ENCODE data around the gene CHTF18.
"Not testable (repeated sequence)": the region's sequence is repeated elsewhere in the genome, so short reads cannot be mapped to it uniquely, and the experiment has no call there.

The CHTF18 gene

DNA sequence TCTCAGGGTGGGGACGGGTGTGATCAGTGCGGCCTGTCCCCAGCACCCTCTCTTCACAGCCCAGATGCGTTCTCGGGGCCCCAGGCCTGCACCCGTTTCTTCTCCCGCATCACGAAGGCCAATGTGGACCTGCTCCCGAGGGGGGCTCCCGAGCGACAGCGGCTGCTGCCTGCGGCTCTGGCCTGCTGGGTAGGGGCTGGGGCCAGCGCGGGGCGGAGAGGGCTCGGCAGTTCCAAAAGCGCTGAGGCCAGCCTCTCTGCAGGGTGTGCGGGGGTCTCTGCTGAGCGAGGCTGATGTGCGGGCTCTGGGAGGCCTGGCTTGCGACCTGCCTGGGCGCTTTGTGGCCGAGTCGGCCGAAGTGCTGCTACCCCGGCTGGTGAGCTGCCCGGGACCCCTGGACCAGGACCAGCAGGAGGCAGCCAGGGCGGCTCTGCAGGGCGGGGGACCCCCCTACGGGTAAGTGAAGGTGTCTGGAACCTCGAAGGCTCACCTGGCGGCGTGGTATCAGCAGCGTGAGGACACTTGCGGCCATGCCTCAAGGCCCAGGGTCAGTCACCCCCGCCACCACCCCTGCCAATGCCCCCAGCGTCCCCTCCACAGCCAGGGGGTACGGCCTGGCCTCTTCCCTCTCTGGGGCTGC lies 23.5 kb upstream of the CHTF18 start:
- intact Hi-C loops (cut with micrococcal nuclease) = no loop called here
- Mint-ChIP-seq H3K36me3 (ENCODE audit: low read depth) (no peaks in the 10 kb centered on the region), H3K27me3 (peaks cover 13% of the 10 kb centered on the region), H3K4me3 (no peak overlapping the region), H3K27ac (no peak overlapping the region), H3K9me3 (no peaks in the 10 kb centered on the region), H3K4me1 (ENCODE audit: low read depth) (no peaks in the 10 kb centered on the region)

DNA sequence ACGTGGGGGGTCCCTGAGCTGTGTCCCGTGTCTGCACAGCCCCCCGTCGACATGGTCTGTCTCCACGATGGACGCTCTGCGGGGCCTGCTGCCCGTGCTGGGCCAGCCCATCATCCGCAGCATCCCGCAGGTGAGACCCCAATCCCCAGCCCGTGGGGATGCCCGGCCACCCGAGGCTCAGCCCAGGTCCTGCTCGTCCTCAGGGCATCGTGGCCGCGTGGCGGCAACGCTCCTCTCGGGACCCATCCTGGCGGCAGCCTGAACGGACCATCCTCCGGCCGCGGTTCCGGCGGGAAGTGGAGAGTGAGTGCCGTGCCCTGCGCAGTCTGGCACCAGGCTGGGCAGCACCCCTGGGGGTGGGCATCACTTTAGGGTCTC lies 22.9 kb upstream of the CHTF18 start:
- Mint-ChIP-seq H3K4me1 (ENCODE audit: low read depth) (no peaks in the 10 kb centered on the region), H3K27ac (no peak overlapping the region), H3K9me3 (no peaks in the 10 kb centered on the region), H3K27me3 (peaks cover 13% of the 10 kb centered on the region), H3K4me3 (no peak overlapping the region), H3K36me3 (ENCODE audit: low read depth) (no peaks in the 10 kb centered on the region)
- intact Hi-C loops (cut with micrococcal nuclease) = no loop called here

DNA sequence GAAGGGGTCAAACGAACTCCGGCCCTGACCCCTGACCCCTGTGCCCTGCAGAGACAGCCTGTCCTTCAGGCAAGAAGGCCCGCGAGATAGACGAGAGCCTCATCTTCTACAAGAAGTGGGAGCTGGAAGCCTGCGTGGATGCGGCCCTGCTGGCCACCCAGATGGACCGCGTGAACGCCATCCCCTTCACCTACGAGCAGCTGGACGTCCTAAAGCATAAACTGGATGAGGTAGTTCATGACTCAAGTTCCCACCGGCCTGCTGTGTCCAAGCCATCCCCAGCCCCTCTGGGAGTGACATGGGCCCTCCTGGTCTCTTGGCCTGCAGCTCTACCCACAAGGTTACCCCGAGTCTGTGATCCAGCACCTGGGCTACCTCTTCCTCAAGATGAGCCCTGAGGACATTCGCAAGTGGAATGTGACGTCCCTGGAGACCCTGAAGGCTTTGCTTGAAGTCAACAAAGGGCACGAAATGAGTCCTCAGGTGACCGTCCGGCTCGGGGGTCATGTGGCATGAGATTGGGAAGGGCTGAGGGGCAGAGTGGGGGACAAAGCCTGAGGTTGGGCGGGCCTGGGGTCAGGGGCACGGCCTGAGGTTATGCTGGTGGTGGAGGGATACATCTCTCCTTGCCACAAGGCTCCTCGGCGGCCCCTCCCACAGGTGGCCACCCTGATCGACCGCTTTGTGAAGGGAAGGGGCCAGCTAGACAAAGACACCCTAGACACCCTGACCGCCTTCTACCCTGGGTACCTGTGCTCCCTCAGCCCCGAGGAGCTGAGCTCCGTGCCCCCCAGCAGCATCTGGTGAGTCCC lies 22.2 kb upstream of the CHTF18 start:
- Mint-ChIP-seq H3K4me3 (no peak overlapping the region), H3K36me3 (ENCODE audit: low read depth) (no peaks in the 10 kb centered on the region), H3K27me3 (peaks cover 15% of the 10 kb centered on the region), H3K9me3 (no peaks in the 10 kb centered on the region), H3K4me1 (ENCODE audit: low read depth) (no peaks in the 10 kb centered on the region), H3K27ac (no peak overlapping the region)
- intact Hi-C loops (cut with micrococcal nuclease) = no loop called here

DNA sequence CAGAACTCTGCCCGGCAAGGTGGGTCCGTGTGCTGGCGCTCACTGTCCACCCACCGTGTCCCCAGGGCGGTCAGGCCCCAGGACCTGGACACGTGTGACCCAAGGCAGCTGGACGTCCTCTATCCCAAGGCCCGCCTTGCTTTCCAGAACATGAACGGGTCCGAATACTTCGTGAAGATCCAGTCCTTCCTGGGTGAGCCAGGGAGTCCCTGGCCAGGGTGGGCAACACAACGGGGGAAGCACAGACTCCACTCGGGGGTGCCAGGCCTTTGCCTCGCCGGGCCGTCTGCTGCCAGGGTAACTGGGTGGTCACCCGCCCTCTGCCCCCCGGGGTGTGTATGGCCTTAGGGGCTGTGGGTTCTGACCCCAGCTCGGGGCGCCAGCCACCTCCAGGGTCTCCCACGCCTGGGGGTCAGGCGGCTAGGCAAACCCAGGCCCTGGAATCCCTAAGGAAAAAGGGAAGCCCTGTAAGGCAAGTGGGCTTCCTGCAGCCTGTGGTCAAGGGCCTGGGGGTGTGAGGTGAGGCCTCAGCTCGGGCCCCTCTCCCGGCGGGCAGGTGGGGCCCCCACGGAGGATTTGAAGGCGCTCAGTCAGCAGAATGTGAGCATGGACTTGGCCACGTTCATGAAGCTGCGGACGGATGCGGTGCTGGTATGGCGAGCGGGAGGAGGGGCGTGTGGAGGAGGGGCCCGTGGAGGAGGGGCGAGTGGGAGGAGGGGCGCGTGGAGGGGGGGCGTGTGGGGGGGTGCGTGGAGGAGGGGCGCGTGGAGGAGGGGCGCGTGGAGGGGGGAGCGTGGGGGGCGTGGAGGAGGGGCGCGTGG lies 21.4 kb upstream of the CHTF18 start:
- Mint-ChIP-seq H3K4me3 (no peak overlapping the region), H3K9me3 (no peaks in the 10 kb centered on the region), H3K36me3 (ENCODE audit: low read depth) (no peaks in the 10 kb centered on the region), H3K4me1 (ENCODE audit: low read depth) (no peaks in the 10 kb centered on the region), H3K27me3 (peaks cover 17% of the 10 kb centered on the region), H3K27ac (no peak overlapping the region)
- intact Hi-C loops (cut with micrococcal nuclease) = no loop called here

DNA sequence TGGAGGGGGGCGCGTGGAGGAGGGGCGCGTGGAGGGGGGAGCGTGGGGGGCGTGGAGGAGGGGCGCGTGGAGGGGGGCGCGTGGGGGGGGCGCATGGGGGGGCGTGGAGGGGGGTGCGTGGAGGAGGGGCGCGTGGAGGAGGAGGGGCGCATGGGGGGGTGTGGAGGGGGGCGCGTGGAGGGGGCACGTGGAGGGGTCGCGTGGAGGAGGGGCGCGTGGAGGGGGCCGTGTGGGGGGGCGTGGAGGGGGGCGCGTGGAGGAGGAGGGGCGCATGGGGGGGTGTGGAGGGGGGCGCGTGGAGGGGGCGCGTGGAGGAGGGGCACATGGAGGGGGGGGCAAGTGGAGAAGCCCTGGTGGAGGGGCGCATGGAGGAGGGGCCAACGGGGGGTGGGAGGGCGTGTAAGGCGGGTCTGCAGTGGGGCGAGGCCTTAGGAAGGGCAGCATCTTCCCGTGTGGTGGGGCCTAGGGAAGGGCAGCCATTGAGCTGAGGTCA lies 20.6 kb upstream of the CHTF18 start:
- H3K4me3 Mint-ChIP-seq = no peak overlapping the region
- no peaks in the 10 kb centered on the region for H3K9me3 Mint-ChIP-seq
- H3K27me3 Mint-ChIP-seq = peaks cover 17% of the 10 kb centered on the region
- no peaks in the 10 kb centered on the region for H3K36me3 Mint-ChIP-seq (ENCODE audit: low read depth)
- no peaks in the 10 kb centered on the region for H3K4me1 Mint-ChIP-seq (ENCODE audit: low read depth)
- intact Hi-C loops (cut with micrococcal nuclease) = no loop called here
- no peak overlapping the region for H3K27ac Mint-ChIP-seq

DNA sequence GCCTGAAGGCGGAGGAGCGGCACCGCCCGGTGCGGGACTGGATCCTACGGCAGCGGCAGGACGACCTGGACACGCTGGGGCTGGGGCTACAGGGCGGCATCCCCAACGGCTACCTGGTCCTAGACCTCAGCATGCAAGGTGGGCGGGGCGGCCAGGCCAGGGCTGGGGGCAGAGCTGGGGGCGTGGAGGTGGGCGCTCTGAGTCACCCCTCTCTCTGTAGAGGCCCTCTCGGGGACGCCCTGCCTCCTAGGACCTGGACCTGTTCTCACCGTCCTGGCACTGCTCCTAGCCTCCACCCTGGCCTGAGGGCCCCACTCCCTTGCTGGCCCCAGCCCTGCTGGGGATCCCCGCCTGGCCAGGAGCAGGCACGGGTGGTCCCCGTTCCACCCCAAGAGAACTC lies 20.0 kb upstream of the CHTF18 start:
- no peak overlapping the region for H3K4me3 Mint-ChIP-seq
- H3K27me3 Mint-ChIP-seq = peaks cover 17% of the 10 kb centered on the region
- H3K9me3 Mint-ChIP-seq = no peaks in the 10 kb centered on the region
- no peak overlapping the region for H3K27ac Mint-ChIP-seq
- intact Hi-C loops (cut with micrococcal nuclease) = no loop called here
- no peaks in the 10 kb centered on the region for H3K4me1 Mint-ChIP-seq (ENCODE audit: low read depth)
- no peaks in the 10 kb centered on the region for H3K36me3 Mint-ChIP-seq (ENCODE audit: low read depth)

DNA sequence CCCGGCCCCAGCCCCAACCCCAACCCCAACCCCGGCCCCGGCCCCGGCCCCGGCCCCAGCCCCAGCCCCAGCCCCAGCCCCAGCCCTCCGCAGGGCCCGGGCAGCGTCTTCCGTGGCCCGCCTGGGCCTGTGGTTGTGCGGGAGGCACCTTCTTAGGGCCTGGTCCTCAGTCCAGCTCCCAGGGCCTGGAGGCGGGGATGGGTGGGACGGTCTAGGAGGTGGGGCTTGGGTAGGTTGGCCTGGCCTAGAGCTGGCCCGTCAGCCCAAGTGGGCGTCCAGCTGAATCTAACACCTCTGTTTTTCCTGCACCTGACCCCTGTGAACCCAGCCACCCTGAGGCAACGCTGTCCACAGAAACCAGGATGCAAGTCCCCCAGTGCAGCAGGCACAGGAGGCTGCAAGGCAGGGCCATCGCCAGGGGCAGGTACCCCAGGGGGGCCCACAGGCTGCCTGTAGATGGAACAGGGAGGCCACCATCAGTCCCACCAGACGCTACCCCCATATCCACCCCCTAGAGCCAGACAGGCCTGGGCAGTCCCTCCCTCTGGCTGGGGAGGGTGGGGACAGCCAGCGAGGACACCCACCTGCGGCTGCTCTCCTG lies 19.1 kb upstream of the CHTF18 start:
- H3K4me3 Mint-ChIP-seq = no peak overlapping the region
- H3K4me1 Mint-ChIP-seq (ENCODE audit: low read depth) = no peaks in the 10 kb centered on the region
- no peak overlapping the region for H3K27ac Mint-ChIP-seq
- H3K36me3 Mint-ChIP-seq (ENCODE audit: low read depth) = no peaks in the 10 kb centered on the region
- intact Hi-C loops (cut with micrococcal nuclease) = no loop called here
- peaks cover 17% of the 10 kb centered on the region for H3K27me3 Mint-ChIP-seq
- H3K9me3 Mint-ChIP-seq = no peaks in the 10 kb centered on the region

DNA sequence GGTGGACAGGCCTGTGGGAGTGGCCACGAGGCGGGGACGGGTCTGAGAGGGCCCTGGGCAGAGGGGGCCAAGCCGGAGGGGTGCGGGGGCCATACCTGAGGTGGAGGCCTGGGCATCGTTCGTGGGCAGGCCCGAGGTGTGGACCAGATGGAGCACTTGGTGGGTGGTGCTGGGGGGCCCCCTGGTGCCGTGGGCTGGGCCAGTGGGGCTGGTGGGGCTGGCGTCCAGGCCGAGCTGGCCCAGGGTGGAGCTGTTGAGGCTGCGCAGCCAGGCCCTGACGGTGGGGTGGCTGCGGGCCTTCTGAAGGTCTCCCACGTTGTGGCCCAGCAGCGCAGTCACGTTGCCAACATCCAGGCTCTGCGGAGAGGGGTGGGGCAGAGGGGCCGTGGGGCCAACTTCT lies 18.5 kb upstream of the CHTF18 start:
- intact Hi-C loops (cut with micrococcal nuclease) = no loop called here
- H3K36me3 Mint-ChIP-seq (ENCODE audit: low read depth) = no peaks in the 10 kb centered on the region
- H3K9me3 Mint-ChIP-seq = no peaks in the 10 kb centered on the region
- no peak overlapping the region for H3K4me3 Mint-ChIP-seq
- no peaks in the 10 kb centered on the region for H3K4me1 Mint-ChIP-seq (ENCODE audit: low read depth)
- no peak overlapping the region for H3K27ac Mint-ChIP-seq
- H3K27me3 Mint-ChIP-seq = peaks cover 17% of the 10 kb centered on the region

DNA sequence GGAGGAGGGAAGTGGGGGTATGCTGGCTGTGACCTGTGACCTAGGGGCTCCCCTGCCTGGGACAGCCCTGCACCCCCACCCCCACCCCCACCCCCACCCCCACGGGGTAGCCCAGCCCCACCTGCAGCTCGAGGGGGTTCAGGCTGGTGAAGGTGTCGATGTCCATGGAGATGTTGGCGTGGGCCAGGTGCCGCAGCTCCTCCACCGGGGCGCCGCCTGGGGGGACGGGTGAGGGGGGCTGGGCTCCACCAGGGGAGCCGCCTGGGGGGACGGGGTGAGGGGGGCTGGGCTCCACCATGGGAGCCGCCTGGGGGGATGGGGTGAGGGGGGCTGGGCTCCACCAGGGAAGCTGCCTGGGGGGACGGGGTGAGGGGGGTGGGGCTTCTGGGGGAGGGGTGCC lies 18.0 kb upstream of the CHTF18 start:
- H3K36me3 Mint-ChIP-seq (ENCODE audit: low read depth) = no peaks in the 10 kb centered on the region
- intact Hi-C loops (cut with micrococcal nuclease) = no loop called here
- no peaks in the 10 kb centered on the region for H3K4me1 Mint-ChIP-seq (ENCODE audit: low read depth)
- no peak overlapping the region for H3K4me3 Mint-ChIP-seq
- H3K27me3 Mint-ChIP-seq = peaks cover 17% of the 10 kb centered on the region
- H3K9me3 Mint-ChIP-seq = no peaks in the 10 kb centered on the region
- H3K27ac Mint-ChIP-seq = no peak overlapping the region

DNA sequence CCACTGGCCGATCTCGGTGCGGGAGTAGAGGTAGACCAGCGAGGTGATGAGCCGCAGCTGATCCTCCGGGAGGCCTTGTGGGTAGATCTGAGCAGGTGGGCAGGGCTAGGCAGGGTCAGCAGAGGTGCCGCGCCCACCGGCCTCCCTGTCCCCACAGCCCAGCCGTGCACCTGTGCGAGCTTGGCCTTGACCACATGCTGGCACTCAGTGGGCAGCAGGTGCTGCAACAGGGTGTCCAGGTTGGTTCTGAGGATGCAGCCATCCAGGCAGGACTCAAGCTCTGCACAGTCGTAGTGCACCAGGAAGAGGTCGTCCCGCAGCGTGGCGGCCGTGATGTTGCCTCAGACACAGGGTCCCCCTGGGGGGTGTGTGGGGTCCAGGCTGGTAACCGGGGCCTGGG lies 15.5 kb upstream of the CHTF18 start:
- Mint-ChIP-seq H3K36me3 (ENCODE audit: low read depth) (no peaks in the 10 kb centered on the region), H3K27ac (no peak overlapping the region), H3K27me3 (peaks cover 21% of the 10 kb centered on the region), H3K4me3 (no peak overlapping the region), H3K4me1 (ENCODE audit: low read depth) (no peaks in the 10 kb centered on the region), H3K9me3 (no peaks in the 10 kb centered on the region)
- intact Hi-C loops (cut with micrococcal nuclease) = no loop called here

DNA sequence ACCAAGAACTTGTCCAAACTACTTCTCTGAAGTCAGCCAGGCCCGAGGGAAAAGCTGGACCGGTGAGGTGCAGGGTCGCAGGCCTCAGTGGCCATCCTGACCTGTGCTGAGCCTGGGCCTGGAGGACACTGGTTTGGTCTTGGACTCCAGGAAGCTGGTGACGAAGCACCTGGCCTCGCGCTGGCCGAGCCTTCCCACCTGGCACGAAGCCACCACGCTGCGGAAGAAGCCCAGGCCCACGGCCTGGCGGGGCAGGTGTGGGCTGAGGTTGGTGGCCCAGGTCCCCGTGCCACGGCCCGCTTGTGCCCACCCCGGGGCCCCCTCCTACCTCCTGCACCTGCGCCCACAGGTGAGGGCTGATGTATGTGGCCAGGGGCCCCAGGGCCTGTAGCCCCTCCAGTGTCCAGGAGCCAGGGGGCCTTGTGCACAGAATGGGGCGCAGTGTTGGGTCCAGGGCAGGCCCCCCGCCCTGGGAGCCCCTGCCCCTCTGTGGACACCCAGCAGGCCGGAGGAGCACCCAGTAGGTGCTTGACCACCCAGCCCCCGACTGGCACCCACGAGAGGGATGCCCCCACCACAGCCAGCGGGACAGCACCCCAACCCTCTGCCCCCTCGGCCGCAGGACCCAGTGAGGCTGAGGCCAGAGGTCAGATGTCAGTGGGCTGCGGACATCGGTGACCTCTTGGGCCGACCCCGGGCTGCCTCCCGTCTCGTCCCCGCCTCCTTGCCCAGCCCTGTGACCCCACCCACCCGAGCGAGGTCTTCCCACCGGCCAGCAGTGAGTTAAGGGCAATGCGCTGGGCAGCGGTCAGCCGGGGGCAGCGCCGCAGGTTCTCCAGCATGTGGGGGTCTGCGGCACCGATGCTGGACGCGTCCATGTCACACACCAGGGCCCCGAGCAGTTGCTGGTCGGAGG lies 14.1 kb upstream of the CHTF18 start:
- no peak overlapping the region for H3K4me3 Mint-ChIP-seq
- no peak overlapping the region for H3K27ac Mint-ChIP-seq
- peaks cover 20% of the 10 kb centered on the region for H3K27me3 Mint-ChIP-seq

DNA sequence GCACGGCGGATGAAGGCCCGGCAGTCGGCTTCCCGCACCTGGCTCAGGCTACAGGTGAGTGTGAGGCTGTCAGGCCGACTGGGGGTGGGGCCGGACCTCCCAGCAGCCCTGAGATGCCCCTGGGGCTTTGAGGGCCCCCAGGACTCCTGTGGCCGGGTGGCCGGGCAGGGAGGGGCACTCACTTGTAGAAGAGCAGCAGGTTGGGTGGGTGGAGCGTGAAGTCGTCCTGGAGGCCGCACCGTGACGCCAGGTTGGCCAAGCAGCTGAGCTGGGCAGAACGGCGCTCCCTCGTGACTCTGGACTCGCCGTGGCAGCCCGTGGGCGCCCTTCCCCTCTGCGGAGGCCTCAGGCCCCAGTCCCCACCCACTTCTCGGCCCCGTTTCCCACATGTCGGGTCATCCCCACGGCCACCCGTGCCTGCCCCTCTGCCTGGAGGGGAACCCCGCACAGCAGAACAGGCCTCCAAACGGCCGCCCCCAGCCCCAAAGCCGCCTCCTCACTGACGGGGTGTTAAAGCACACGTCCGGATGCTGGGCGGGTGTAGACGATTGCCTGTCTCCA lies 13.1 kb upstream of the CHTF18 start:
- Mint-ChIP-seq H3K27ac (no peak overlapping the region), H3K27me3 (peaks cover 18% of the 10 kb centered on the region), H3K4me1 (ENCODE audit: low read depth) (no peaks in the 10 kb centered on the region), H3K9me3 (no peaks in the 10 kb centered on the region), H3K4me3 (no peak overlapping the region), H3K36me3 (ENCODE audit: low read depth) (no peaks in the 10 kb centered on the region)
- intact Hi-C loops (cut with micrococcal nuclease) = no loop called here

More for the DNA sequence above, 14.1 kb upstream of the CHTF18 start:
- Mint-ChIP-seq H3K4me1 (ENCODE audit: low read depth) (no peaks in the 10 kb centered on the region), H3K9me3 (no peaks in the 10 kb centered on the region), H3K36me3 (ENCODE audit: low read depth) (no peaks in the 10 kb centered on the region)
- intact Hi-C loops (cut with micrococcal nuclease) = no loop called here

DNA sequence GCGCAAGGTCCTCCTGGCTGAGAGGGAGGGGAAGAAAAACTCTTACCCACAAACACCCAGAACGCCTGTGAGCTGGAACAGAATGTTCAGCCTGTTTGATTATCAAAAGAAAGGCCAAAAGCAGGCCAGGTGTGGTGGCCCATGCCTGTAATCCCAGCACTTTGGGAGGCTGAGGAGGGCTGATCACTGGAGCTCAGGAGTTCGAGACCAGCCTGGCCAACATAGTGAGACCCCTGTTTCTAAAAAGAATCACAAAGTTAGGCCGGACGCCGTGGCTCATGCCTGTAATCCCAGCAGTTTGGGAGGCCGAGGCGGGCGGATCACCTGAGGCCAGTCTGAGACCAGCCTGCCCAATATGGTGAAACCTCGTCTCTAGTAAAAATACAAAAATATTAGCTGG lies 12.1 kb upstream of the CHTF18 start:
- H3K27ac Mint-ChIP-seq; H3K9me3 Mint-ChIP-seq; intact Hi-C loops (cut with micrococcal nuclease); H3K4me3 Mint-ChIP-seq; H3K4me1 Mint-ChIP-seq (ENCODE audit: low read depth); H3K36me3 Mint-ChIP-seq (ENCODE audit: low read depth): not testable (repeated sequence)
- H3K27me3 Mint-ChIP-seq = peaks cover 18% of the 10 kb centered on the region
